SK-N-SH (cell line): Measurements from ENCODE around the gene FANCD2OS.

Experiments used
- EZH2phosphoT487 ChIP-seq: fragments of 200-600 bp; sonication (generic); IDR thresholded peaks from 2 replicates; pipeline ENCODE4 v1.6.1; 2017; ENCODE audit warnings: low read depth, mixed run types, mild to moderate bottlenecking, antibody characterized with exemption, moderate library complexity, borderline replicate concordance
- NRF1 ChIP-seq: IDR thresholded peaks from 2 replicates; pipeline ENCODE4 v1.6.1; 2012; ENCODE audit warnings: low read depth, mild to moderate bottlenecking, low read length
- RAD21 ChIP-seq: IDR thresholded peaks from 2 replicates; pipeline ENCODE4 v1.6.1; 2012; ENCODE audit warnings: mild to moderate bottlenecking, low read length
- YY1 ChIP-seq: IDR thresholded peaks from 2 replicates; pipeline ENCODE4 v1.4.0; 2012; ENCODE audit warnings: low read depth, mild to moderate bottlenecking
- TF ChIP-seq, protein P1 (sequence below): fragments of 150-350 bp; IDR thresholded peaks from 2 replicates; pipeline ENCODE4 v1.6.1; 2017; ENCODE audit warnings: antibody characterized with exemption, low read length, low read depth, borderline replicate concordance
- TF ChIP-seq, protein P2 (sequence below): fragments of 200-600 bp; sonication (generic); IDR thresholded peaks from 2 replicates; pipeline ENCODE4 v1.6.1; 2017; ENCODE audit warnings: antibody characterized with exemption, mild to moderate bottlenecking, moderate library complexity
- TF ChIP-seq, protein P3 (sequence below): IDR thresholded peaks from 2 replicates; pipeline ENCODE4 v1.4.0; 2012; ENCODE audit warnings: low read depth, borderline replicate concordance

DNA sequence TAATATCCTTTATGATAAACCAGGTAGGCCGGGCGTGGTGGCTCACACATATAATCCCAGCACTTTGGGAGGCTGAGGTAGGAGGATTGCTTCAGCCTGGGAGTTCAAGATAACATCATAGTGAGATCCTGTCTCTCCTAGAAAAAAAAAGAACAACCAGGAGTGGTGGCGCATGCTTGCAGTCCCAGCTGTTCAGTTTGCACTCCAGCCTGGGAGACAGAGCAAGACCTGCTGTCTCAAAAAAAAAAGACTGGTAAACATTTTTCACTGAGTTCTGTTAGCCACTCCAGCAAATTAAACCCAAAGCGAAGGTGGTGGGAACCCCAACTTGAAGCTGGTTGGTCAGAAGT lies 47.0 kb upstream of the FANCD2OS start:
- no peak for TF ChIP-seq EZH2phosphoT487
- TF ChIP-seq, protein P1, sequence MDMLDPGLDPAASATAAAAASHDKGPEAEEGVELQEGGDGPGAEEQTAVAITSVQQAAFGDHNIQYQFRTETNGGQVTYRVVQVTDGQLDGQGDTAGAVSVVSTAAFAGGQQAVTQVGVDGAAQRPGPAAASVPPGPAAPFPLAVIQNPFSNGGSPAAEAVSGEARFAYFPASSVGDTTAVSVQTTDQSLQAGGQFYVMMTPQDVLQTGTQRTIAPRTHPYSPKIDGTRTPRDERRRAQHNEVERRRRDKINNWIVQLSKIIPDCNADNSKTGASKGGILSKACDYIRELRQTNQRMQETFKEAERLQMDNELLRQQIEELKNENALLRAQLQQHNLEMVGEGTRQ: no peak
- no peak for TF ChIP-seq NRF1
- TF ChIP-seq, protein P2, sequence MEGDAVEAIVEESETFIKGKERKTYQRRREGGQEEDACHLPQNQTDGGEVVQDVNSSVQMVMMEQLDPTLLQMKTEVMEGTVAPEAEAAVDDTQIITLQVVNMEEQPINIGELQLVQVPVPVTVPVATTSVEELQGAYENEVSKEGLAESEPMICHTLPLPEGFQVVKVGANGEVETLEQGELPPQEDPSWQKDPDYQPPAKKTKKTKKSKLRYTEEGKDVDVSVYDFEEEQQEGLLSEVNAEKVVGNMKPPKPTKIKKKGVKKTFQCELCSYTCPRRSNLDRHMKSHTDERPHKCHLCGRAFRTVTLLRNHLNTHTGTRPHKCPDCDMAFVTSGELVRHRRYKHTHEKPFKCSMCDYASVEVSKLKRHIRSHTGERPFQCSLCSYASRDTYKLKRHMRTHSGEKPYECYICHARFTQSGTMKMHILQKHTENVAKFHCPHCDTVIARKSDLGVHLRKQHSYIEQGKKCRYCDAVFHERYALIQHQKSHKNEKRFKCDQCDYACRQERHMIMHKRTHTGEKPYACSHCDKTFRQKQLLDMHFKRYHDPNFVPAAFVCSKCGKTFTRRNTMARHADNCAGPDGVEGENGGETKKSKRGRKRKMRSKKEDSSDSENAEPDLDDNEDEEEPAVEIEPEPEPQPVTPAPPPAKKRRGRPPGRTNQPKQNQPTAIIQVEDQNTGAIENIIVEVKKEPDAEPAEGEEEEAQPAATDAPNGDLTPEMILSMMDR: no peak
- no peak for TF ChIP-seq YY1
- TF ChIP-seq, protein P3, sequence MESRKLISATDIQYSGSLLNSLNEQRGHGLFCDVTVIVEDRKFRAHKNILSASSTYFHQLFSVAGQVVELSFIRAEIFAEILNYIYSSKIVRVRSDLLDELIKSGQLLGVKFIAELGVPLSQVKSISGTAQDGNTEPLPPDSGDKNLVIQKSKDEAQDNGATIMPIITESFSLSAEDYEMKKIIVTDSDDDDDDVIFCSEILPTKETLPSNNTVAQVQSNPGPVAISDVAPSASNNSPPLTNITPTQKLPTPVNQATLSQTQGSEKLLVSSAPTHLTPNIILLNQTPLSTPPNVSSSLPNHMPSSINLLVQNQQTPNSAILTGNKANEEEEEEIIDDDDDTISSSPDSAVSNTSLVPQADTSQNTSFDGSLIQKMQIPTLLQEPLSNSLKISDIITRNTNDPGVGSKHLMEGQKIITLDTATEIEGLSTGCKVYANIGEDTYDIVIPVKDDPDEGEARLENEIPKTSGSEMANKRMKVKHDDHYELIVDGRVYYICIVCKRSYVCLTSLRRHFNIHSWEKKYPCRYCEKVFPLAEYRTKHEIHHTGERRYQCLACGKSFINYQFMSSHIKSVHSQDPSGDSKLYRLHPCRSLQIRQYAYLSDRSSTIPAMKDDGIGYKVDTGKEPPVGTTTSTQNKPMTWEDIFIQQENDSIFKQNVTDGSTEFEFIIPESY: no peak
- TF ChIP-seq RAD21: no peak
